HG02588 (cell line): Measurements from ENCODE around the gene LRRC75A.

ENCODE experiments used
- ATAC-seq: cut with Tn5 transposase; IDR thresholded peaks from one replicate; pipeline ENCODE4 v1.9.1; 2021; ENCODE audit warnings: mild to moderate bottlenecking, moderate library complexity; ENCODE audit not compliant: unreplicated experiment

Gene LRRC75A

GRCh38 chr17:16494059-16494458, 2.1 kb upstream of the LRRC75A start:
- ATAC-seq: no peak

- no peak for ATAC-seq
These were observed 1.6 kb upstream of the LRRC75A start for GRCh38 chr17:16493531-16494046.

GRCh38 chr17:16492613-16493530, 879 bp upstream of the LRRC75A start:
- ATAC-seq: no peak

GRCh38 chr17:16491131-16491702, 776 bp downstream of the LRRC75A start:
- ATAC-seq: no peak

GRCh38 chr17:16489431-16489830, 2.6 kb downstream of the LRRC75A start:
- no peak for ATAC-seq

GRCh38 chr17:16488968-16489337, 3.0 kb downstream of the LRRC75A start:
- ATAC-seq: no peak

- ATAC-seq: no peak
These were observed 3.6 kb downstream of the LRRC75A start for GRCh38 chr17:16488186-16488967.

- ATAC-seq: no peak
These were observed 5.4 kb downstream of the LRRC75A start for GRCh38 chr17:16486373-16487250.

GRCh38 chr17:16484445-16485175, 7.4 kb downstream of the LRRC75A start:
- no peak for ATAC-seq

- ATAC-seq: no peak
These were observed 8.9 kb downstream of the LRRC75A start for GRCh38 chr17:16483021-16483645.

- no peak for ATAC-seq
These were observed 9.7 kb downstream of the LRRC75A start for GRCh38 chr17:16482253-16482652.

GRCh38 chr17:16480995-16481394, 11.0 kb downstream of the LRRC75A start:
- ATAC-seq: no peak

GRCh38 chr17:16479264-16479663, 12.7 kb downstream of the LRRC75A start:
- no peak for ATAC-seq

GRCh38 chr17:16478649-16479048, 13.3 kb downstream of the LRRC75A start:
- ATAC-seq: no peak

- no peak for ATAC-seq
These were observed 14.3 kb downstream of the LRRC75A start for GRCh38 chr17:16477666-16478065.

GRCh38 chr17:16477255-16477654, 14.7 kb downstream of the LRRC75A start:
- no peak for ATAC-seq

- no peak for ATAC-seq
These were observed 16.8 kb downstream of the LRRC75A start for GRCh38 chr17:16475179-16475704.

GRCh38 chr17:16474012-16474725, 17.8 kb downstream of the LRRC75A start:
- no peak for ATAC-seq
